HL-60 (cell line): Measurements from ENCODE around the gene DIPK1A.

ENCODE experiments used
- DNase-seq, 2 experiments: peaks; one replicate each; pipeline ENCODE4 v3.0.0-alpha.2; 2010 to 2020; ENCODE audit warnings: low read depth in 1 of 2, low spot score in 1 of 2
- H3K27ac ChIP-seq: fragments of 250-450 bp; sonication (Bioruptor Pico); replicated peaks from 2 replicates; pipeline ENCODE4 v1.5.1; 2020; ENCODE audit warnings: mild to moderate bottlenecking, moderate library complexity
- H3K27me3 ChIP-seq: fragments of 250-450 bp; sonication (Bioruptor Pico); 2 replicates; pipeline ENCODE4 v1.5.1; 2021; ENCODE audit warnings: mild to moderate bottlenecking, moderate library complexity; ENCODE audit not compliant: insufficient read depth, poor library complexity, severe bottlenecking
- H3K4me3 ChIP-seq: replicated peaks from 2 replicates; pipeline ENCODE4 v1.5.1; 2011; ENCODE audit warnings: mild to moderate bottlenecking, control low read depth, low read length; ENCODE audit not compliant: insufficient read depth
- CTCF ChIP-seq: IDR thresholded peaks from one replicate; pipeline ENCODE4 v1.5.1; 2011; ENCODE audit warnings: low read length, control low read depth, inconsistent platforms; ENCODE audit not compliant: insufficient read depth
- GABPA ChIP-seq: IDR thresholded peaks from 2 replicates; pipeline ENCODE4 v1.6.1; 2012; ENCODE audit warnings: low read depth
- POLR2AphosphoS5 ChIP-seq: IDR thresholded peaks from 2 replicates; pipeline ENCODE4 v1.6.1; 2012; ENCODE audit warnings: low read depth
- SPI1 ChIP-seq: IDR thresholded peaks from 2 replicates; pipeline ENCODE4 v1.6.1; 2012; ENCODE audit warnings: low read depth, mild to moderate bottlenecking, borderline replicate concordance
- TF ChIP-seq, protein P1 (sequence below): IDR thresholded peaks from 2 replicates; pipeline ENCODE4 v1.6.1; 2012; ENCODE audit warnings: low read depth; ENCODE audit not compliant: insufficient replicate concordance

DIPK1A gene

DNA sequence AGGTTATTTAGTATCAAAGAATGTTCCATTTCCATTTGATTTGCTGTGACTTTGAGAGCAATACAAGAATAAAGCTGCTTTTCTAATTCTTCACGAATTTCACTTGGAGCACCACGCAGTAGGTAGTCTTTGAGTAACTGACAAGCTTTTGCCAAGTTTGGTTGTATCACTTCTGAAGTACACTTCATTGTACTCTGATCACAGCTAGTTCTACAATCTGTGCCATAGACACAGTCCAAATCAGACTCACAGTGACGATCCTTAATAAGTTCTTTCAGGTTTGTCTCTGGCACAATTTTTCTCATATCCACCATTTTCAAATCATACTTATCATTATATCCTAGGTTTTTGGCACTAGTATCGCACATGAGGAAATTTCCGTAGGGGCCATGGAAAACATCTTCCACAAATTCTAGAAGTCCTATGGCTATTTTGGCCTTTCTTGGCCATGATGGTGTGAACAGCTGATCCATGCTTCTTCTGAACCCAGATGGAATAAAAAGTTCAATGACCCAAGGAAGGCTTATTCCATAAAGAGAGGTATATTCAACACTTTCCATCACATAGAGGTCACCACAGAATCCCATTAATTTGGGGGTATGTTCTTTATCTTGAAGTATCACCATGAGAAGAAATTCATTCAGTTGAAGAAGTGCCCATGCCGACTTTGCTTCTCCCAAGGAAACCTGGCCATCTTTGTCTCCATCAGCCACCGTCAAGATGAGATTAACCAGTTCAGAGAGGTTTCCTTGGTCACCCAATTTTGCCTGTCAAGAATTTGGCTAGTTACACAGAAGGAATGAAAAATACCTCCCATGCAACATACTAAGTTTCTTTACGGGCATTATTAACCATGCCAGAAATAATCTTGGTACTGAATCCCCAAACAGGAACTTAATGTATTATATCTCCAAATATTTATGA lies 117.6 kb downstream of the DIPK1A start:
- no peak for DNase-seq
- TF ChIP-seq POLR2AphosphoS5: no peak
- H3K4me3 ChIP-seq: no peak overlapping the region
- H3K27ac ChIP-seq: no peak overlapping the region
- no peaks in the 10 kb centered on the region for H3K27me3 ChIP-seq

GRCh38 chr1:92843046-92843423 lies 118.2 kb downstream of the DIPK1A start:
- DNase-seq: no peak
- H3K27me3 ChIP-seq: no peaks in the 10 kb centered on the region
- no peak overlapping the region for H3K27ac ChIP-seq
- no peak overlapping the region for H3K4me3 ChIP-seq
- TF ChIP-seq POLR2AphosphoS5: no peak; the same call in 1 of the 2 replicates
- TF ChIP-seq GABPA: no peak
- no peak for TF ChIP-seq CTCF
- TF ChIP-seq, protein P1, sequence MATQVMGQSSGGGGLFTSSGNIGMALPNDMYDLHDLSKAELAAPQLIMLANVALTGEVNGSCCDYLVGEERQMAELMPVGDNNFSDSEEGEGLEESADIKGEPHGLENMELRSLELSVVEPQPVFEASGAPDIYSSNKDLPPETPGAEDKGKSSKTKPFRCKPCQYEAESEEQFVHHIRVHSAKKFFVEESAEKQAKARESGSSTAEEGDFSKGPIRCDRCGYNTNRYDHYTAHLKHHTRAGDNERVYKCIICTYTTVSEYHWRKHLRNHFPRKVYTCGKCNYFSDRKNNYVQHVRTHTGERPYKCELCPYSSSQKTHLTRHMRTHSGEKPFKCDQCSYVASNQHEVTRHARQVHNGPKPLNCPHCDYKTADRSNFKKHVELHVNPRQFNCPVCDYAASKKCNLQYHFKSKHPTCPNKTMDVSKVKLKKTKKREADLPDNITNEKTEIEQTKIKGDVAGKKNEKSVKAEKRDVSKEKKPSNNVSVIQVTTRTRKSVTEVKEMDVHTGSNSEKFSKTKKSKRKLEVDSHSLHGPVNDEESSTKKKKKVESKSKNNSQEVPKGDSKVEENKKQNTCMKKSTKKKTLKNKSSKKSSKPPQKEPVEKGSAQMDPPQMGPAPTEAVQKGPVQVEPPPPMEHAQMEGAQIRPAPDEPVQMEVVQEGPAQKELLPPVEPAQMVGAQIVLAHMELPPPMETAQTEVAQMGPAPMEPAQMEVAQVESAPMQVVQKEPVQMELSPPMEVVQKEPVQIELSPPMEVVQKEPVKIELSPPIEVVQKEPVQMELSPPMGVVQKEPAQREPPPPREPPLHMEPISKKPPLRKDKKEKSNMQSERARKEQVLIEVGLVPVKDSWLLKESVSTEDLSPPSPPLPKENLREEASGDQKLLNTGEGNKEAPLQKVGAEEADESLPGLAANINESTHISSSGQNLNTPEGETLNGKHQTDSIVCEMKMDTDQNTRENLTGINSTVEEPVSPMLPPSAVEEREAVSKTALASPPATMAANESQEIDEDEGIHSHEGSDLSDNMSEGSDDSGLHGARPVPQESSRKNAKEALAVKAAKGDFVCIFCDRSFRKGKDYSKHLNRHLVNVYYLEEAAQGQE: no peak
- no peak for TF ChIP-seq SPI1

GRCh38 chr1:92842082-92843045 lies 118.9 kb downstream of the DIPK1A start:
- no peak overlapping the region for H3K4me3 ChIP-seq

GRCh38 chr1:92840600-92840999 lies 120.7 kb downstream of the DIPK1A start:
- TF ChIP-seq, protein P1: no peak
- TF ChIP-seq CTCF: no peak
- no peak for TF ChIP-seq POLR2AphosphoS5
- no peak for TF ChIP-seq SPI1
- no peak for TF ChIP-seq GABPA
- Histone ChIP-seq H3K27ac (no peak overlapping the region), H3K4me3 (no peak overlapping the region), H3K27me3 (no peaks in the 10 kb centered on the region)
- DNase-seq: no peak

More at GRCh38 chr1:92842082-92843045, 118.9 kb downstream of the DIPK1A start:
- Histone ChIP-seq H3K27ac (no peak overlapping the region), H3K27me3 (no peaks in the 10 kb centered on the region)
- TF ChIP-seq CTCF (no peak), POLR2AphosphoS5 (peak; percentile 5; the same call in 1 of the 2 replicates)
- no peak for DNase-seq
